AG10803 (cell line): Measurements from ENCODE around the gene ASB1.

Experiments used
- DNase-seq: peaks from one replicate; pipeline ENCODE4 v3.0.0; 2010; ENCODE audit warnings: low read depth
- H3K4me3 ChIP-seq: 2 replicates; pipeline ENCODE4 v1.5.1; 2011; ENCODE audit warnings: mild to moderate bottlenecking, low read length, control low read depth
- TF ChIP-seq, protein P1 (sequence below): conservative IDR thresholded peaks from 2 replicates; pipeline ENCODE4 v1.5.1; 2011; ENCODE audit warnings: mild to moderate bottlenecking, low read length, control low read depth, inconsistent platforms

Gene ASB1

DNA sequence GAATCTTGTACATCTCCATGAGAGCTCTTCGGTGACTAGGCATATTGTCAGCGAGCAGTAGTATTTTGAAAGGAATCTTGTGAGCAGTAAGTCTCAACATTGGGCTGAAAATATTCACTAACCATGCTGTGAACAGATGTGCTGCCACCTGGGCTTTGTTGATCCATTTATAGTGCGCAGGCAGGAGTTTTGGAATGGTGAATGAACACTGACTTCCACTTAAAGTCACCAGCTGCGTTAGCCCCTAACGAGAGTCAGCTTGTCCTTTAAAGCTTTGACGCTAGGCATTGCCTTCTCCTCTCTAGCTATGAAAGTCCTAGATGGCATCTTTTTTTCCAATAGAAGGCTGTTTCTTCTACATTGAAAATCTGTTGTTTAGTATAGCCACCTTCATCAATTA, 4.1 kb downstream of the ASB1 start:
- no peak overlapping the region for H3K4me3 ChIP-seq
- no peak for DNase-seq
- TF ChIP-seq, protein P1, sequence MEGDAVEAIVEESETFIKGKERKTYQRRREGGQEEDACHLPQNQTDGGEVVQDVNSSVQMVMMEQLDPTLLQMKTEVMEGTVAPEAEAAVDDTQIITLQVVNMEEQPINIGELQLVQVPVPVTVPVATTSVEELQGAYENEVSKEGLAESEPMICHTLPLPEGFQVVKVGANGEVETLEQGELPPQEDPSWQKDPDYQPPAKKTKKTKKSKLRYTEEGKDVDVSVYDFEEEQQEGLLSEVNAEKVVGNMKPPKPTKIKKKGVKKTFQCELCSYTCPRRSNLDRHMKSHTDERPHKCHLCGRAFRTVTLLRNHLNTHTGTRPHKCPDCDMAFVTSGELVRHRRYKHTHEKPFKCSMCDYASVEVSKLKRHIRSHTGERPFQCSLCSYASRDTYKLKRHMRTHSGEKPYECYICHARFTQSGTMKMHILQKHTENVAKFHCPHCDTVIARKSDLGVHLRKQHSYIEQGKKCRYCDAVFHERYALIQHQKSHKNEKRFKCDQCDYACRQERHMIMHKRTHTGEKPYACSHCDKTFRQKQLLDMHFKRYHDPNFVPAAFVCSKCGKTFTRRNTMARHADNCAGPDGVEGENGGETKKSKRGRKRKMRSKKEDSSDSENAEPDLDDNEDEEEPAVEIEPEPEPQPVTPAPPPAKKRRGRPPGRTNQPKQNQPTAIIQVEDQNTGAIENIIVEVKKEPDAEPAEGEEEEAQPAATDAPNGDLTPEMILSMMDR, result no peak

DNA sequence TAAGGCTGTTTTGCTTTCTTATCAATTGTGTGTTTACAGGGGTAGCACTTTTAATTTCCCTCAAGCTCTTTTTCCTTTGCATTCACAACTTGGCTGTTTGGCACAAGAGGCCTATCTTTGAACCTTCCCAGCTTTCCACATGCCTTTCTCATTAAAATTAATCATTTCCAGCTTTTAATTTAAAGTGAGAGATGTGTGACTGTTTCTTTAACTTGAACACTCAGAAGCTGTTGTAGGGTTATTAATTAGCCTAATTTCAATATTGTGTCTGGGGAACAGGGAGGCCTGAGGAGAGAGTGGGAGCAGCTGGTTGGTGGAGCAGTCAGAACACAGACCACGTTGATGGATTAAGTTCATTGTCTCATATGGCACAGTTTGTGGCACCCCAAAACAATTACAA, 4.7 kb downstream of the ASB1 start:
- TF ChIP-seq, protein P1, result no peak

DNA sequence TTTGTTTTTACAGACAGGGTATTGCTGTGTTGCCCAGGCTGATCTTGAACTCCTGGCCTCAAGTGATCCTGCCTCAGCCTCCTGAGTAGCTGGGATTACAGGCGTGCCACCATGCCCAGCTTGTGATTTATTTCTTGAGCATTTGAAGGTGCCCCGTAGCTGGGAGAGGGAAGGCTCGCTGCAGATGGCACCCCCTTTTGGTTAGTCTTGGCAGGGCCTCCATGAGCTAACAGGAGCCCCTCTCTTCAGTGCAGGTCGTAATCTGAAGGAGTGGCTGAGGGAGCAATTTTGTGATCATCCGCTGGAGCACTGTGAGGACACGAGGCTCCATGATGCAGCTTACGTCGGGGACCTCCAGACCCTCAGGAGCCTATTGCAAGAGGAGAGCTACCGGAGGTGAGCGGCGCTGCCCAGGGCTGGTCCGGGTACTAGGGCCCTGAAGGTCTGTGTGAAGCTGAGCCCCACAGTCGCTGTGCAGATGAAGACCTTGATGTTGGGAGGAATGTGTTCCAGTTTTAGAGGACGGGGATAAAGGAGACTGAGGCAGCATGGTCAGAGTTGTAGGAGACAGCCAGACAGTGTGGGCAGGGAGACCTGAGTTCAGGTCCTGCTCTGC, 6.7 kb downstream of the ASB1 start:
- DNase-seq, result no peak
- no peak overlapping the region for H3K4me3 ChIP-seq
- TF ChIP-seq, protein P1, result no peak

More for the DNA sequence above, 4.7 kb downstream of the ASB1 start:
- DNase-seq, result peak; percentile 36
- H3K4me3 ChIP-seq, result no peak overlapping the region

DNA sequence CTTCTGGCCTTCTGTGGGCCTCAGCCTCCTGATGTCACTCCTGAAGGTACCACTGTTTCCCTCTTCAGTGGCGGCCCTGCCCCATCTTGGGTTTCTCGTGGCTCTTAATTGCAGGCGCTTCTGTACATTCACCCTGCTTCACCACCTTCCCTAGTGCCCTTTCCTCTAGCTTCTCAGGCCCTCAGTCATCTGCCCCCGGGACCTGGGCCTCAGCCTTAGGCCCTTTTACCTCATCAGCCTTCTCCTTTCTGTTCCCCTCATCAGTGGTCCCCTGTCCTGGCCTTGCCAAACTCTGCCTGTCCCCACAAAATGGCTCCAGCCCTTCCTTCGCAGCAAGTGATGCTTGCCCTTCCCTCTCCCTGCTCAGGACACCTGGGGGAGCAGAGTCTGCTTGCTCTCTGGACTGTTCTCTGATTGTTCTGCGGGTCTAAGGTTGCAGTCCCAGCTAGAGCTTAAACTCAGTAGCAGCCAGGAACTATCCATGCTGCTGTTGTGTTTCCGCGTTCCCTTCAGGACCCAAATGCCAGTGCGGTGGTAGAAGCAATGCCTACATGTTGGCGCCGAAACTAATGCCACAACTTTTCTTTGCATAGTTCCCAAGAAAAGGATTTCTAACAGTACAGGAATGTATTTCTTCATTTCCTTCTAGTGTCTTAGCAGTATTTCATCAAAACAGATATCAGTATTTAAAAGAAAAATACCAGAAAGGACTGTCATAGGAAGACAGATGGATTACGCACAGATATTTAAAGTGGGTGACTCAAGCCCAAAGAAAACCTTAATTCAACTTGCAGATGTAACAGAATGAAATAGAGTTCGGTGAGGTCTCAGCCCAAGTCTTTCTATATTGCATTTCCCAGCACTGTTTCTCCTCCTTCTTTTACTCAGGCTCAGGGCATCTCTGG, 7.5 kb downstream of the ASB1 start:
- DNase-seq, result peak; percentile 93
- TF ChIP-seq, protein P1, result no peak; the same call in 1 of the 2 replicates
- H3K4me3 ChIP-seq, result no peak overlapping the region

DNA sequence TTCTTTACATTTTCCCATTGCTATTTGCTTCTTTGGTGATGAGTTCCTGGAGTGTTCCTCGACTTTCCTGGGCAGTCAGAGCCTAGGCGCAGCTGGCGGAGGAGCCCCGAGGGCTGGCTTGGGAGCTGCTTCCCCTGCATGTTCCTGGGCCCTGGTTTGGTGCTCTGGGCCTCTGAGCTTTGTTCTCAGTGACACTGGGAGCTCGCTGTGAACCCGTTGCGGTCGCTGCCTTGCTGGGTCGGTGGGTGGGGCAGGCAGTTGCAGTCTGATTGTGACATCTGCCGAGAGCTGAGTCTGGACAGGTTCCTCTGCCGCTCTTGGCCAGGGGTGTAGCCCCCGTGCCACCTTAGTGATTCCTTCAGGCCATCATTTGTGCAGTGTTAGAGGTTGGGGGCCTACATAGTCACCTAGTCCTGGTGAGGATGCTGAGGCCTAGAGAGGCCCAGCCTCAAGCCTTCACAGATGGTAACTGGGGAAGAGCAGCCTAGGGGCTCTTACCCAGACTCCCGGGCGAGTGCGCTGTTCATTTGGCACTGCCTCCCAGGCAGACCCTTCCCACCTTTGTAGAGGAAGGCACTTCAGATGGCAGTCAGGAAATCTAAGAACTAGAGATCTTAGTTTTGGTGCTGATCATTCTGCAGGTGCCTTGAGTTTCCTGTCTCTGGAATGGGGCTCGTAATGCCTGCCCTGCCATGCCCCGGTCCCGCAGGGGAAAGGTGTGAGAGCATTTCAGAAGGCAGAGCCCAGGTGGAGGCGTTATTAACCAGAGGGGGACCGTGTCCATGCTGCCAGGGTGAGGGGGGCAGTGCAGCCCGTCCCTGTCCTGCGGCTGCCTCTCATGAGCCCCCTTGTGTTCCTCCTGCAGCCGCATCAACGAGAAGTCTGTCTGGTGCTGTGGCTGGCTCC, 8.4 kb downstream of the ASB1 start:
- TF ChIP-seq, protein P1, result no peak
- no peak overlapping the region for H3K4me3 ChIP-seq
- DNase-seq, result no peak

DNA sequence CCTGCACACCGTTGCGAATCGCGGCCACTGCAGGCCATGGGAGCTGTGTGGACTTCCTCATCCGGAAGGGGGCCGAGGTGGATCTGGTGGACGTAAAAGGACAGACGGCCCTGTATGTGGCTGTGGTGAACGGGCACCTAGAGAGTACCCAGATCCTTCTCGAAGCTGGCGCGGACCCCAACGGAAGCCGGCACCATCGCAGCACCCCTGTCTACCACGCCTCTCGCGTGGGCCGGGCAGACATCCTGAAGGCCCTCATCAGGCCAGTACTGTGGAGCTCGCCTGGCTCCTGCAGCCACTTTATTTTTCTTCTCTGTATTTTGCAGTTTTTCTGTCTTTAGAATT, 9.0 kb downstream of the ASB1 start:
- no peak for DNase-seq
- H3K4me3 ChIP-seq, result no peak overlapping the region
- TF ChIP-seq, protein P1, result no peak
